Neural crest cell (in vitro differentiated cells): ENCODE results near the gene CNIH1. TPM values are rescaled to one million over a fixed set of nuclear protein-coding genes. Genes with fewer than 3 reads are reported as not detected.

ENCODE experiments used
- DNase-seq: peaks from one replicate; pipeline ENCODE4 v3.0.0; 2021; ENCODE audit warnings: low read depth, mixed read lengths, low spot score
- H3K27ac Mint-ChIP-seq: one replicate; pipeline ENCODE4 v1.8.0; 2021; ENCODE audit warnings: mild to moderate bottlenecking, mixed read lengths; ENCODE audit not compliant: unreplicated experiment
- H3K27me3 Mint-ChIP-seq: 2 replicates; pipeline ENCODE4 v1.8.0; 2021; ENCODE audit warnings: low read depth, mild to moderate bottlenecking, mixed read lengths
- H3K36me3 Mint-ChIP-seq: 2 replicates; pipeline ENCODE4 v1.8.0; 2021; ENCODE audit warnings: low read depth, mild to moderate bottlenecking, mixed read lengths
- H3K4me1 Mint-ChIP-seq: 2 replicates; pipeline ENCODE4 v1.8.0; 2021; ENCODE audit warnings: mixed read lengths
- H3K4me3 Mint-ChIP-seq: one replicate; pipeline ENCODE4 v1.8.0; 2021; ENCODE audit warnings: mild to moderate bottlenecking, mixed read lengths
- H3K9me3 Mint-ChIP-seq: 2 replicates; pipeline ENCODE4 v1.8.0; 2021; ENCODE audit warnings: mixed read lengths
- CTCF ChIP-seq: fragments of 200-600 bp; sonication (generic); conservative IDR thresholded peaks from 2 replicates; pipeline ENCODE4 v1.5.0; 2021; ENCODE audit warnings: antibody characterized with exemption, mild to moderate bottlenecking
- total RNA-seq: library from RNA; stranded (reverse); gene quantifications from 2 replicates; pipeline ENCODE4 v1.2.1, GENCODE V29; 2021

CNIH1 gene
- total RNA-seq, 1 donor from 2014 or later, result 120 TPM

GRCh38 chr14:54425537-54426274 lies 15.5 kb downstream of the CNIH1 start:
- no peak overlapping the region for H3K4me3 Mint-ChIP-seq
- DNase-seq, result no peak
- no peak for TF ChIP-seq CTCF
- H3K36me3 Mint-ChIP-seq, result peaks cover 7% of the 10 kb centered on the region
- H3K9me3 Mint-ChIP-seq, result no peaks in the 10 kb centered on the region
- no peaks in the 10 kb centered on the region for H3K4me1 Mint-ChIP-seq
- H3K27me3 Mint-ChIP-seq, result no peaks in the 10 kb centered on the region
- no peak overlapping the region for H3K27ac Mint-ChIP-seq

GRCh38 chr14:54425068-54425467 lies 16.1 kb downstream of the CNIH1 start:
- no peak for TF ChIP-seq CTCF
- Mint-ChIP-seq H3K27ac (no peak overlapping the region), H3K9me3 (no peaks in the 10 kb centered on the region), H3K4me3 (no peak overlapping the region), H3K4me1 (peaks cover 3% of the 10 kb centered on the region), H3K36me3 (peaks cover 7% of the 10 kb centered on the region), H3K27me3 (no peaks in the 10 kb centered on the region)
- no peak for DNase-seq

- Mint-ChIP-seq H3K36me3 (peaks cover 7% of the 10 kb centered on the region), H3K27me3 (no peaks in the 10 kb centered on the region), H3K4me1 (peaks cover 3% of the 10 kb centered on the region), H3K9me3 (no peaks in the 10 kb centered on the region), H3K4me3 (no peak overlapping the region), H3K27ac (no peak overlapping the region)
- no peak for TF ChIP-seq CTCF
- DNase-seq, result no peak
These were observed 16.7 kb downstream of the CNIH1 start for GRCh38 chr14:54424479-54424901.

- Mint-ChIP-seq H3K4me1 (peaks cover 3% of the 10 kb centered on the region), H3K4me3 (no peak overlapping the region), H3K27me3 (no peaks in the 10 kb centered on the region), H3K9me3 (no peaks in the 10 kb centered on the region), H3K36me3 (peaks cover 7% of the 10 kb centered on the region), H3K27ac (no peak overlapping the region)
- TF ChIP-seq CTCF, result no peak
- DNase-seq, result no peak
These were observed 17.2 kb downstream of the CNIH1 start for GRCh38 chr14:54423991-54424390.

- no peak overlapping the region for H3K27ac Mint-ChIP-seq
- H3K36me3 Mint-ChIP-seq, result no peaks in the 10 kb centered on the region
These were observed 20.6 kb downstream of the CNIH1 start for GRCh38 chr14:54420478-54421142.

More at GRCh38 chr14:54420478-54421142, 20.6 kb downstream of the CNIH1 start:
- peak; percentile 67 for TF ChIP-seq CTCF
- H3K27me3 Mint-ChIP-seq, result no peaks in the 10 kb centered on the region
- DNase-seq, result peak; percentile 40
- H3K4me3 Mint-ChIP-seq, result no peak overlapping the region
- H3K9me3 Mint-ChIP-seq, result no peaks in the 10 kb centered on the region
- H3K4me1 Mint-ChIP-seq, result peaks cover 3% of the 10 kb centered on the region
